GM12892 (cell line): ENCODE measurements around the gene LRRC1.

Experiments
- POLR2A ChIP-seq: IDR thresholded peaks from 2 replicates; pipeline ENCODE4 v1.6.1; 2011; ENCODE audit warnings: low read depth, low read length, control low read depth
- POLR2AphosphoS5 ChIP-seq: IDR thresholded peaks from 2 replicates; pipeline ENCODE4 v1.6.1; 2011; ENCODE audit warnings: low read depth, low read length, control low read depth
- TAF1 ChIP-seq: IDR thresholded peaks from 2 replicates; pipeline ENCODE4 v1.6.1; 2011; ENCODE audit warnings: low read depth, mild to moderate bottlenecking, control low read depth, low read length, borderline replicate concordance

- no peak for TF ChIP-seq POLR2AphosphoS5
- no peak for TF ChIP-seq POLR2A
- no peak for TF ChIP-seq TAF1
These were observed 38.4 kb downstream of the LRRC1 start for GRCh38 chr6:53833155-53833554.
